Neutrophil (primary cell): ENCODE data around the gene HDAC11.

ENCODE experiments used
- H3K27ac ChIP-seq: fragments of 200-600 bp; sonication (generic); 2 replicates; pipeline ENCODE4 v1.5.1; 2016; ENCODE audit warnings: mild to moderate bottlenecking, moderate library complexity
- H3K27me3 ChIP-seq: fragments of 200-600 bp; sonication (generic); 2 replicates; pipeline ENCODE4 v1.6.0; 2016; ENCODE audit warnings: mild to moderate bottlenecking
- H3K36me3 ChIP-seq: fragments of 200-600 bp; sonication (generic); 2 replicates; pipeline ENCODE4 v1.5.1; 2017
- H3K4me1 ChIP-seq, 2 experiments: fragments of 200-600 bp in 1 of 2; sonication (generic) in 1 of 2; 1 replicate in 1 of 2; 2 replicates in 1 of 2; pipeline versions ENCODE4 v1.5.1 to v1.6.1; 2013 to 2016; ENCODE audit warnings: low read depth in 1 of 2, low read length in 1 of 2, mild to moderate bottlenecking in 1 of 2, moderate library complexity in 1 of 2; ENCODE audit not compliant: control insufficient read depth in 1 of 2, insufficient read depth in 1 of 2
- H3K4me3 ChIP-seq, 2 experiments: fragments of 200-600 bp in 1 of 2; sonication (generic) in 1 of 2; 1 replicate in 1 of 2; 2 replicates in 1 of 2; pipeline ENCODE4 v1.5.1; 2013 to 2016; ENCODE audit warnings: low read depth in 1 of 2, low read length in 1 of 2, mild to moderate bottlenecking in 1 of 2, moderate library complexity in 1 of 2
- H3K9me3 ChIP-seq: fragments of 200-600 bp; sonication (generic); 2 replicates; pipeline ENCODE4 v1.5.1; 2016
- TF ChIP-seq, protein P1 (sequence below): fragments of 200-600 bp; sonication (generic); IDR thresholded peaks from 2 replicates; pipeline ENCODE4 v1.5.1; 2016; ENCODE audit warnings: antibody characterized with exemption

HDAC11 gene

DNA sequence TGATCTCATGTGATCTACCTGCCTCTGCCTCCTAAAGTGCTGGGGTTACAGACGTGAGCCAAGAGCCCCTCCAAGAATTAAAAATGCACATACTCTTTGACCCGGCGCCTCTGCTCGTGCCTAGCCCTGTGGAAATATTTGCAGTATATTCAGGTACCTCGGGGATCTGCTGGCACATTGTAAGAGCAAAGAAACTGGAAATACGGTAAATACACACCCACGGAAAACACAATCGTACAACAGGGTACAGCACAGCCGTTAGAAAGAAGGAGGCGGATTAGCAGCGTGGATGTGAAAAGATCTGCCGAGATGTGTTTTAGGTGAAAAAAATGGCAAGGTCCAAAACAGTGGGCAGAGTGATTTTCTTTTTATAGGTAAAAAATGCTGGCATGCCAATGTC lies 6.1 kb upstream of the HDAC11 start:
- Histone ChIP-seq H3K4me1 (peaks cover under 1 to 1% of the 10 kb centered on the region in 2 experiments), H3K27ac (no peak overlapping the region), H3K9me3 (no peaks in the 10 kb centered on the region), H3K4me3 (no peak overlapping the region), H3K27me3 (peaks cover 9% of the 10 kb centered on the region), H3K36me3 (no peaks in the 10 kb centered on the region)
- TF ChIP-seq, protein P1, sequence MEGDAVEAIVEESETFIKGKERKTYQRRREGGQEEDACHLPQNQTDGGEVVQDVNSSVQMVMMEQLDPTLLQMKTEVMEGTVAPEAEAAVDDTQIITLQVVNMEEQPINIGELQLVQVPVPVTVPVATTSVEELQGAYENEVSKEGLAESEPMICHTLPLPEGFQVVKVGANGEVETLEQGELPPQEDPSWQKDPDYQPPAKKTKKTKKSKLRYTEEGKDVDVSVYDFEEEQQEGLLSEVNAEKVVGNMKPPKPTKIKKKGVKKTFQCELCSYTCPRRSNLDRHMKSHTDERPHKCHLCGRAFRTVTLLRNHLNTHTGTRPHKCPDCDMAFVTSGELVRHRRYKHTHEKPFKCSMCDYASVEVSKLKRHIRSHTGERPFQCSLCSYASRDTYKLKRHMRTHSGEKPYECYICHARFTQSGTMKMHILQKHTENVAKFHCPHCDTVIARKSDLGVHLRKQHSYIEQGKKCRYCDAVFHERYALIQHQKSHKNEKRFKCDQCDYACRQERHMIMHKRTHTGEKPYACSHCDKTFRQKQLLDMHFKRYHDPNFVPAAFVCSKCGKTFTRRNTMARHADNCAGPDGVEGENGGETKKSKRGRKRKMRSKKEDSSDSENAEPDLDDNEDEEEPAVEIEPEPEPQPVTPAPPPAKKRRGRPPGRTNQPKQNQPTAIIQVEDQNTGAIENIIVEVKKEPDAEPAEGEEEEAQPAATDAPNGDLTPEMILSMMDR, result no peak

DNA sequence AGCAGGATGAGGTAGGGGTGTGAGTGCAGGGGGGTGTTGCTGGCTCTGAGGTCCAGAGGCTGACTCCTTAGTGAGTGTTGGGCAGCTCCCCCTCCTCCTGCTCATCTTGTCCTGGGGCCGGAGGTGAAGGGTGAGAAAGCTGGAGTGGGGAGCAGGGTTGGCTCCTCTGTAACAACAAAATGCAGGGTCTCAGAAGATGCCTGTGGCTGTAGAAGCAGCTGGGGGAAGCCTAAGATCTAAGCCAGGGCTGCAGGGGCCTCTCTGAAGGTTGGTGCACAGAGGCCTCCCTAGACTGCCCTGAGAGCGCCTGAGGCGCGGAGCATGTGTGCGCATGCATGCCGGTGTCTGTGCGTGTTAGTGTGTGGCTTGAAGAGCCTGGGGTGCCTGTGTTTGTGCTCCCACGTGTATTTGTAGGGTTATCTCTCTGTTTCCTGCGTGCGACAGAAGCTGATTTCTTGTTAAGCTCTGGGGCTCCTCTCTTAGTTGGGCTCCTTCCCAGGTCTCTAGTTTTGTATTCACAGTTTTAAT lies 5.3 kb upstream of the HDAC11 start:
- Histone ChIP-seq H3K27me3 (peaks cover 9% of the 10 kb centered on the region), H3K4me3 (no peak overlapping the region), H3K4me1 (peaks cover 7% of the 10 kb centered on the region in 2 experiments), H3K27ac (no peak overlapping the region), H3K9me3 (no peaks in the 10 kb centered on the region), H3K36me3 (no peaks in the 10 kb centered on the region)
- TF ChIP-seq, protein P1, result no peak

DNA sequence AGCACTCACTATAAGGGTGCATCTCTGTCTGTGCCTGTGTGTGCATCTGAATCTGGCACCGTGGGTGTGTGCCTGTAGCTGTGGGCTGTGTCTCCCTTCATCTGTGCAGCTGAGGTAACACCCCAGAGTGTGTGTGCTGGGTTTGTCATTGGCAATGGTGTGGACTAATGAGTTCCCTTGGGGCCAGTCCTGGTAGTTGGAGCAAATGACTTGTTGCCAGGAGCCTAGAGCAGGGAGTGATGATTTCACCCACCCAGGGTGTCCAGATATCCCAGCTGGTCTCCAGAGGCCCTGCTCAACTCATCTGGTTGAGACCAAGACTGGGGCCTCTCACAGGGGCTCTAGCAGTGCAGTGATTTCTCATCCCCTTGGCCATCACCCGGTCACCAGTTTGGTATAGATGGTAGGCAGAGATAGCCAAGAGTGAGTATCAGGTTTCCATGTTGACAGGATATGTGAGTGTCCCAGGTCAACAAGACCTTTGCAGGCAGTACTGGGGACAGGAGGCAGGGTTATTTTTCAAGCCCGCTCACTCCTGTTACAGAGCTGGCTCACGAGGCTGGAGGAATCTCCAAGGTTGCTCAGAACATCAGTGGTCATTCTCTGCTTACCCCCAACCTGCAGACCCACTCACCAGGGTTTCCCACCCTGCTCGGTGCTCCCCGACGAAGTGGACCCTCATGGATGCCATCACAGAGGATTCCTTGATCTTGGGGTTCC lies 4.1 kb upstream of the HDAC11 start:
- Histone ChIP-seq H3K27ac (no peak overlapping the region), H3K9me3 (no peaks in the 10 kb centered on the region), H3K36me3 (no peaks in the 10 kb centered on the region), H3K27me3 (peaks cover 12% of the 10 kb centered on the region), H3K4me1 (peaks cover 12 to 13% of the 10 kb centered on the region in 2 experiments), H3K4me3 (no peak overlapping the region)
- TF ChIP-seq, protein P1, result no peak

- TF ChIP-seq, protein P1, result no peak
- Histone ChIP-seq H3K4me3 (no peak overlapping the region), H3K36me3 (no peaks in the 10 kb centered on the region), H3K27me3 (peaks cover 17% of the 10 kb centered on the region), H3K9me3 (no peaks in the 10 kb centered on the region), H3K27ac (no peak overlapping the region), H3K4me1 (peaks cover 12 to 13% of the 10 kb centered on the region in 2 experiments)
Observed at GRCh38 chr3:13477943-13478342, 2.2 kb upstream of the HDAC11 start.

GRCh38 chr3:13479332-13479581 lies 849 bp upstream of the HDAC11 start:
- Histone ChIP-seq H3K9me3 (no peaks in the 10 kb centered on the region), H3K36me3 (no peaks in the 10 kb centered on the region), H3K4me1 (peaks cover 12 to 13% of the 10 kb centered on the region in 2 experiments), H3K4me3 (peak overlapping the region; percentile 93 to 94), H3K27me3 (peaks cover 17% of the 10 kb centered on the region), H3K27ac (peak overlapping the region; percentile 60)
- TF ChIP-seq, protein P1, result no peak
